Measurements from ENCODE around the gene CTSL. TPM values are rescaled to one million over a fixed set of nuclear protein-coding genes. Genes with fewer than 3 reads are reported as not detected.
"Not testable (repeated sequence)": the region's sequence is repeated elsewhere in the genome, so short reads cannot be mapped to it uniquely, and the experiment has no call there.

Gene CTSL
- total RNA-seq, 1 donor from 2014 or later: 2.5 TPM

GRCh38 chr9:87740209-87740608 is 14.3 kb downstream of the CTSL start:
- no peaks in the 10 kb centered on the region for H3K4me1 Mint-ChIP-seq (ENCODE audit: low read depth)
- H3K9me3 Mint-ChIP-seq: peaks cover 7% of the 10 kb centered on the region
- H3K4me3 Mint-ChIP-seq: no peak overlapping the region
- DNase-seq (ENCODE audit: low spot score): no peak
- H3K36me3 Mint-ChIP-seq (ENCODE audit: low read depth): peaks cover 2% of the 10 kb centered on the region
- intact Hi-C loops (cut with micrococcal nuclease): no loop called here
- H3K27me3 Mint-ChIP-seq (ENCODE audit: insufficient read depth): peaks cover 7% of the 10 kb centered on the region
- no peak overlapping the region for H3K27ac Mint-ChIP-seq

- Mint-ChIP-seq H3K4me3 (no peak overlapping the region), H3K27ac (no peak overlapping the region), H3K4me1 (ENCODE audit: low read depth) (no peaks in the 10 kb centered on the region), H3K27me3 (ENCODE audit: insufficient read depth) (peaks cover 9% of the 10 kb centered on the region), H3K36me3 (ENCODE audit: low read depth) (no peaks in the 10 kb centered on the region), H3K9me3 (peaks cover 4% of the 10 kb centered on the region)
- intact Hi-C loops (cut with micrococcal nuclease): no loop called here
- DNase-seq (ENCODE audit: low spot score): no peak
Measured at GRCh38 chr9:87741326-87741725, 15.4 kb downstream of the CTSL start.

GRCh38 chr9:87741891-87742290 is 16.0 kb downstream of the CTSL start:
- Mint-ChIP-seq H3K4me3 (no peak overlapping the region), H3K9me3 (peaks cover 4% of the 10 kb centered on the region)
- no peak for DNase-seq (ENCODE audit: low spot score)

GRCh38 chr9:87742813-87743428 is 17.0 kb downstream of the CTSL start:
- H3K36me3 Mint-ChIP-seq (ENCODE audit: low read depth): no peaks in the 10 kb centered on the region
- H3K27me3 Mint-ChIP-seq (ENCODE audit: insufficient read depth): peaks cover 12% of the 10 kb centered on the region
- no peaks in the 10 kb centered on the region for H3K4me1 Mint-ChIP-seq (ENCODE audit: low read depth)
- intact Hi-C loops (cut with micrococcal nuclease): no loop called here
- H3K4me3 Mint-ChIP-seq: no peak overlapping the region
- DNase-seq (ENCODE audit: low spot score): no peak
- H3K9me3 Mint-ChIP-seq: peaks cover 4% of the 10 kb centered on the region
- no peak overlapping the region for H3K27ac Mint-ChIP-seq

More at GRCh38 chr9:87741891-87742290, 16.0 kb downstream of the CTSL start:
- Mint-ChIP-seq H3K27me3 (ENCODE audit: insufficient read depth) (peaks cover 10% of the 10 kb centered on the region), H3K36me3 (ENCODE audit: low read depth) (no peaks in the 10 kb centered on the region), H3K27ac (no peak overlapping the region), H3K4me1 (ENCODE audit: low read depth) (no peaks in the 10 kb centered on the region)
- intact Hi-C loops (cut with micrococcal nuclease): no loop called here

- H3K36me3 Mint-ChIP-seq (ENCODE audit: low read depth); H3K27ac Mint-ChIP-seq; H3K9me3 Mint-ChIP-seq; DNase-seq (ENCODE audit: low spot score); H3K4me3 Mint-ChIP-seq; intact Hi-C loops (cut with micrococcal nuclease); H3K4me1 Mint-ChIP-seq (ENCODE audit: low read depth): not testable (repeated sequence)
- H3K27me3 Mint-ChIP-seq (ENCODE audit: insufficient read depth): peaks cover 17% of the 10 kb centered on the region
Measured at GRCh38 chr9:87744247-87744646, 18.3 kb downstream of the CTSL start.

GRCh38 chr9:87746186-87746585 is 20.3 kb downstream of the CTSL start:
- Mint-ChIP-seq H3K4me1 (ENCODE audit: low read depth) (no peaks in the 10 kb centered on the region), H3K4me3 (no peak overlapping the region), H3K27ac (no peak overlapping the region), H3K27me3 (ENCODE audit: insufficient read depth) (peaks cover 13% of the 10 kb centered on the region), H3K9me3 (peaks cover 4% of the 10 kb centered on the region), H3K36me3 (ENCODE audit: low read depth) (no peaks in the 10 kb centered on the region)
- intact Hi-C loops (cut with micrococcal nuclease): no loop called here
- DNase-seq (ENCODE audit: low spot score): no peak

- Mint-ChIP-seq H3K36me3 (ENCODE audit: low read depth) (no peaks in the 10 kb centered on the region), H3K27me3 (ENCODE audit: insufficient read depth) (peaks cover 11% of the 10 kb centered on the region), H3K9me3 (peaks cover 7% of the 10 kb centered on the region), H3K27ac (no peak overlapping the region), H3K4me1 (ENCODE audit: low read depth) (no peaks in the 10 kb centered on the region), H3K4me3 (no peak overlapping the region)
- DNase-seq (ENCODE audit: low spot score): no peak
- intact Hi-C loops (cut with micrococcal nuclease): no loop called here
Measured at GRCh38 chr9:87748881-87749280, 23.0 kb downstream of the CTSL start.

GRCh38 chr9:87749335-87750035 is 23.6 kb downstream of the CTSL start:
- H3K4me3 Mint-ChIP-seq: no peak overlapping the region
- peaks cover 7% of the 10 kb centered on the region for H3K9me3 Mint-ChIP-seq
- no peaks in the 10 kb centered on the region for H3K36me3 Mint-ChIP-seq (ENCODE audit: low read depth)
- peaks cover 11% of the 10 kb centered on the region for H3K27me3 Mint-ChIP-seq (ENCODE audit: insufficient read depth)
- no peaks in the 10 kb centered on the region for H3K4me1 Mint-ChIP-seq (ENCODE audit: low read depth)
- intact Hi-C loops (cut with micrococcal nuclease): no loop called here
- no peak for DNase-seq (ENCODE audit: low spot score)
- H3K27ac Mint-ChIP-seq: no peak overlapping the region

- peaks cover 11% of the 10 kb centered on the region for H3K27me3 Mint-ChIP-seq (ENCODE audit: insufficient read depth)
- peaks cover 11% of the 10 kb centered on the region for H3K9me3 Mint-ChIP-seq
- no peaks in the 10 kb centered on the region for H3K4me1 Mint-ChIP-seq (ENCODE audit: low read depth)
- no peak for DNase-seq (ENCODE audit: low spot score)
- intact Hi-C loops (cut with micrococcal nuclease): no loop called here
- no peak overlapping the region for H3K27ac Mint-ChIP-seq
- H3K36me3 Mint-ChIP-seq (ENCODE audit: low read depth): no peaks in the 10 kb centered on the region
- H3K4me3 Mint-ChIP-seq: no peak overlapping the region
Measured at GRCh38 chr9:87750726-87751125, 24.8 kb downstream of the CTSL start.

GRCh38 chr9:87751423-87751822 is 25.5 kb downstream of the CTSL start:
- no peaks in the 10 kb centered on the region for H3K4me1 Mint-ChIP-seq (ENCODE audit: low read depth)
- DNase-seq (ENCODE audit: low spot score): no peak
- intact Hi-C loops (cut with micrococcal nuclease): no loop called here
- peaks cover 11% of the 10 kb centered on the region for H3K9me3 Mint-ChIP-seq
- H3K27me3 Mint-ChIP-seq (ENCODE audit: insufficient read depth): peaks cover 8% of the 10 kb centered on the region
- H3K4me3 Mint-ChIP-seq: no peak overlapping the region
- no peaks in the 10 kb centered on the region for H3K36me3 Mint-ChIP-seq (ENCODE audit: low read depth)
- no peak overlapping the region for H3K27ac Mint-ChIP-seq

GRCh38 chr9:87751868-87752267 is 25.9 kb downstream of the CTSL start:
- peaks cover 11% of the 10 kb centered on the region for H3K9me3 Mint-ChIP-seq
- DNase-seq (ENCODE audit: low spot score): no peak
- no peaks in the 10 kb centered on the region for H3K4me1 Mint-ChIP-seq (ENCODE audit: low read depth)
- no peaks in the 10 kb centered on the region for H3K36me3 Mint-ChIP-seq (ENCODE audit: low read depth)
- H3K27me3 Mint-ChIP-seq (ENCODE audit: insufficient read depth): peaks cover 7% of the 10 kb centered on the region
- intact Hi-C loops (cut with micrococcal nuclease): no loop called here
- no peak overlapping the region for H3K27ac Mint-ChIP-seq
- no peak overlapping the region for H3K4me3 Mint-ChIP-seq

GRCh38 chr9:87753313-87753712 is 27.4 kb downstream of the CTSL start:
- peaks cover 11% of the 10 kb centered on the region for H3K9me3 Mint-ChIP-seq
- intact Hi-C loops (cut with micrococcal nuclease): no loop called here
- no peaks in the 10 kb centered on the region for H3K36me3 Mint-ChIP-seq (ENCODE audit: low read depth)
- no peak for DNase-seq (ENCODE audit: low spot score)
- no peak overlapping the region for H3K4me3 Mint-ChIP-seq
- no peak overlapping the region for H3K27ac Mint-ChIP-seq
- H3K4me1 Mint-ChIP-seq (ENCODE audit: low read depth): no peaks in the 10 kb centered on the region
- peaks cover 5% of the 10 kb centered on the region for H3K27me3 Mint-ChIP-seq (ENCODE audit: insufficient read depth)

GRCh38 chr9:87758330-87758729 is 32.4 kb downstream of the CTSL start:
- H3K9me3 Mint-ChIP-seq; DNase-seq (ENCODE audit: low spot score); H3K27me3 Mint-ChIP-seq (ENCODE audit: insufficient read depth); H3K36me3 Mint-ChIP-seq (ENCODE audit: low read depth); intact Hi-C loops (cut with micrococcal nuclease); H3K4me1 Mint-ChIP-seq (ENCODE audit: low read depth); H3K27ac Mint-ChIP-seq; H3K4me3 Mint-ChIP-seq: not testable (repeated sequence)
